Ecto neural progenitor cell (in vitro differentiated cells): ENCODE data around the gene IQGAP2.

Experiments used
- DNase-seq: peaks from one replicate; pipeline ENCODE4 v3.0.0-alpha.2; 2018; ENCODE audit warnings: low spot score

Gene IQGAP2

DNA sequence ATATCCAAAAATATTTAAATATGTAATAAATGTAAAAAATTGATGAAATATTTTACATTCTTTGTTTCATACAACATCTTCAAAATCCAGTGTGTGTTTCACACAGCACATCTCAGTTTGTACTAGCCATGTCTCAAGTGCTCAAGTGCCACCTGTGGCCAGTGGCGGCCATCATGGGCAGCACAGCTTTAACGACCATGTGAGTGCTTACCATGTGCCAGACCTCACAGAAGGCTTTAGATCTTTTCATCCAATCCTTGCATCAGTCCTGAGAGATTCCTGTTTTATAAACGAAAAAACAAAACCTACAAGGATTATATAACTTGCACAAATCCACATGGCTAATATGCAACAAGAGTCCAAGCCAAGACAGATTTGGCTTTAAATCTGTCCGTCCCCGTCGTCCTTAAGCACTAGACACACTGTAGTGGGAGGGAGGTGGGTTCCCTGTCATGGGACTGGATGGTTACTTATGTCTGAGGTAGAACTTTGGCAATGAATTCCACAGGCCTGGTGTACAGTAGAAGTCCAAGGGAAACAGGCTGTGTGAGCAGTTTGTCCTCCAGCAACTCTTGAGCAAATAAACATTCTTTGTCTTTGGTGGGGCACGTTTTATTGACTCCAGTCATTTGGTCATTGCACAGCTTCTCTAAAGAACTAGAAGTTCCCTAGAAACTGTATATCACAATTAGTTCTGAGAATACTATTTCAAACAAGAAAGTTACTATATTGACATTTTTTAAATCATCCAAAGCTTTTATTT lies 287.8 kb downstream of the IQGAP2 start:
- no peak for DNase-seq

DNA sequence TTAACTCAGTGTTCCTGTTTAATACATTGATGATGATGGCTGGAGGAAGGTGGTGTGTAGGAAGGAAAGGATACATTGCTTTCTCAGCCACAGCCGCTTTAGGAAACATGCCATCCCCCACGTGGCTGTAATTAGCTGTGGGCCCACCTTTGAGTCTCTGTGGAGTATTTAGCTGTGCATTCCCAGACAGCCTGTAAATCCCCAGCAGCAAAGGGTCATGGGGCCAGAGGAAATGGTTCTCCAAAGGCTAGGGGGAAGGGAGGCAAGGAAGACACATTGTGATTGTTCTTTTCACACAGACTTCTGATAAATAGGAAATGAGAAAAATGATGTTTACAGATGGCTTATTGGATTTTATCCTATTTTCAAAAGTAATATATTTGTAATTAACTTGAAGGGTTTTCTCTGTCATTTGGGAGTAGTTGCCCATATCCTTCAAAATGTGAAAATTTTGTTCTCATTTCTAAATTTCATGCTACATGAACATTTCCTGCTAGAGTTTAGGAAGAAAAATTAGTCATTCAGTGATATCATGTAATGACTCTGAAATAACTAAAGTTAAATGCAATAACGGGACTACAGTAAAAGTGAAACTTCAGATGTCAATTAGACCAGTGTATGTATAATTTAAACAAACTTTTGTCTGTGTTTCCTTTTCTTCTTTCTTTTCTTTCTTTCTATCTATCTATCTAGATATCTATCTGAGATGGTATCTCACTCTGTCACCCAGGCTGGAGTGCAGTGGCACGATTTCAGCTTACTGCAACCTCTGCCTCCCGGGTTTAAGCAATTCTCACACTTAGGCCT lies 288.6 kb downstream of the IQGAP2 start:
- DNase-seq: no peak

DNA sequence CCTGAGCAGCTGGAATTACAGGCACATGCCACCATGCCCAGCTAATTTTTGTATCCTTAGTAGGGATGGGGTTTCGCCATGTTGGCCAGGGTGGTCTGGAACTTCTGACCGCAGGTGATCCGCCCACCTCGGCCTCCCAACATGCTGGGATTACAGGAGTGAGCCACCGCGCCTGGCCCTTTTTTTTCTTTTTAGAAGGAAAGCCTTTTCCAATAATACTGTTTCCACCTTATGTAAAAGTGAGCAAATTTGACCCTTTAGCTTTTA lies 289.1 kb downstream of the IQGAP2 start:
- DNase-seq: no peak

DNA sequence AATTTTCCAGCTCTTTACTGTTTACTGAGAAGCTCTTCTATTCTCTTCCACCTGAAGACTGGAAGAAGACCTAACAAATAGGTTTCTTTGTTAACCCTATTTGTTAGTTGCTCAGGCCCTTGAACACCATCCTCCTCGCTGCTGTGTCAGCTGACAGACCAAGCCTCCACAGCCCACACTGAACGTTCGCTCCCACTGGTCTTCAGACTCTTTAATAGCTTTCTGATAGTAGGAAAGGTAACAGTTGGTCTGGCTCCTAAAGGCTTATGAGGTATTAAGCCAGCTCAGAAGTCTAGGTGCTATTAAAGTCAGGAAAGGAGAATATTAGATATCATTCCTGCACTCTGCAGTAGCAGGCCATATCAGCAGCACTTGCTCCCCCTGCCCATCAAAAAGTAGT lies 289.6 kb downstream of the IQGAP2 start:
- no peak for DNase-seq

DNA sequence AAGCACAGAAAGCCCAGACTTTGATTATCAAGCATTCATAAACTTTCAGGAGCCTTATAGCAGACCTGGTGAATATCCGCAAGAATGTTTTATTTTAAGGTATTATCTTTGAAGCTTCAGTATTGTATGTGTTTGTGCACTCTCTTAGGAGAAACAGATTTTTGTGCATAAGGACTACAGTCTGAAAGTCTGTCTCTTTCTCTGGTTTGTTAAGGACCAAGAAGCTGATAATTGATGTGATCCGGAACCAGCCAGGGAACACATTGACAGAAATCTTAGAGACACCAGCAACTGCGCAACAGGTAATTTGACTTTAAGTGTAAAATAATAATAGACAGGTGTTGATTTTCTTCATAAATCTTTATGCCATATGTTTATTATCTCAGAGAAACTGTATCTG lies 290.1 kb downstream of the IQGAP2 start:
- DNase-seq: no peak

DNA sequence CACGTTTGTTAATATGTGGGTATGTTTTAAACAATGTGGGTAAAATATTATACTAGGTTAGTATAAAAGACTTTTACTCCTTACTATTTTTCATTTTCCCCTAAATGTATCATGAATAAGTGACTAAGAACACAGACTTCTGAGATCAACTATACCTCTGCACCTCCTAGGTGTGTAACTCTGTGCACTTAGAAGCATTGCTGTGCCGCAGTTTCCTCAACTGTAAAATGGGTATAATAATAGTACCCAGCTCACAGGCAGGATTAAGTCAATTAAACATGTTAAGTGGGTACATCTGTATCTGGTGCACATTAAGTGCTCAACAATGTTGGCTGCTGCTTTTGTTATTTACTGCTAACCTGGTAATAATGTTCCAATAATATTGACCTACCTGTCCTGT lies 291.2 kb downstream of the IQGAP2 start:
- no peak for DNase-seq

DNA sequence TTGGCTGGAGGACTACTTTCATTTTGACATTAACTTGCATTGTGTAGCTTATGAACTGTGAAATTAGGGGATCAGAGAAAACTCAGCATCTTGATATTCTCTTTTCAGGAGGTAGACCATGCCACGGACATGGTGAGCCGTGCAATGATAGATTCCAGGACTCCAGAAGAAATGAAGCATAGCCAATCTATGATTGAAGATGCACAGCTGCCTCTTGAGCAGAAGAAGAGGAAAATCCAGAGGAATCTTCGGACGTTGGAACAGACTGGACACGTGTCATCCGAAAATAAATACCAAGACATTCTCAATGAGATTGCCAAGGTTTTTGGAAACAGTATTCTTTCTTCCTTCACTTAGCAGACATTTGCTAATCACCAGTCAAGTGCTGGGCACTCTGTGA lies 292.3 kb downstream of the IQGAP2 start:
- no peak for DNase-seq

DNA sequence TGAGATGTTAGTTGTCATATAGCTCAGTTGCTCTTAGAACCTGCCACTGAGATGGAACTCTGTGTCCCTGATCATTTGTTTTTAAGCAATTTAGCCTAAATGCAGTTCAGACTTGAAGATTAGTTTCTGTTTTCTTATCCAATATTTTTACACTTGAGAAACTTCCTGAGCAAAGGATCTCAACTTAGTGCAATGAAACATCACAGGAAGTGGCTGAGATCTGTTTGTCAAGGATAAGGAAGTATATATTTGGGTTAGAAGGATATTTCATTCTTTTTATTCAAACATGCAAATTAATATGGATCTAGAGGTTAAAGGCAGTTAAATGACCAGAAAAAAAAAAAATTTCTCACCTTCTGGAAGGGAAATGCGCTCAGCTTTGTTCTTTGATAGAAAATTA lies 293.2 kb downstream of the IQGAP2 start:
- no peak for DNase-seq

DNA sequence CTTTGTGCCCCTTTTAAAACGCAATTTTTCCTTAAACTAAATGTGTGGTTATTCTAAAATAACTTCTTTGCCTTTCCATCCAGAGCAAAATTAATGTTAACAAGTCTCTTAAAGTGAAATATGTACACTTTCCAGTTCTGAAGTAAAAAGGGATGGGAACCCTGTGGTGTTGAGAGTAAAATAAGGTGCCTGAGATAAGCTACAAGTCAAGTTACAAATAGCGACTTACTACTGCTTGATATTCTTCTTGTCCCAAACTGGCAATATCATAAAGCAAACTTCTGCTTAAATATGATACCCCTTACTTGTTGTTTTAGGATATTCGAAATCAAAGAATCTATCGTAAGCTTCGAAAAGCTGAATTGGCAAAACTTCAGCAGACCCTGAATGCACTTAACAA lies 294.6 kb downstream of the IQGAP2 start:
- no peak for DNase-seq

DNA sequence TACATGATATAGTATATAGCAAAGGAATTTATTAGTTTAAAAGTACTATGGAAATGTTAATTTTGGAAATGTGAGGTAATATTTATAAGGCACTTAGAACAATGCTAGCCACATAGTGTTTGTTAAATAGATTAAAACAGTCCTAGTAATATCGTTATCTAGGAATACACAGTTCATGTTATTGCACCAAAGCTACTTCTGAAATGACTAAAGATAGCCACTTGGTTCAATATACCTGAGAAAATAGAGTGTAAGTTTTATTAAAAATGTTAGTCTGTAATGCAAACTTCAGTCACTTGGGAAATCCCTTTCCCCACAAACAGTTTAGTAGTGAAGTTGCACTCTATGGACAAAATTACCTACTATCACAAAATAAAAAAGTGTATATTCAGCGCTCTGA lies 297.5 kb downstream of the IQGAP2 start:
- no peak for DNase-seq

DNA sequence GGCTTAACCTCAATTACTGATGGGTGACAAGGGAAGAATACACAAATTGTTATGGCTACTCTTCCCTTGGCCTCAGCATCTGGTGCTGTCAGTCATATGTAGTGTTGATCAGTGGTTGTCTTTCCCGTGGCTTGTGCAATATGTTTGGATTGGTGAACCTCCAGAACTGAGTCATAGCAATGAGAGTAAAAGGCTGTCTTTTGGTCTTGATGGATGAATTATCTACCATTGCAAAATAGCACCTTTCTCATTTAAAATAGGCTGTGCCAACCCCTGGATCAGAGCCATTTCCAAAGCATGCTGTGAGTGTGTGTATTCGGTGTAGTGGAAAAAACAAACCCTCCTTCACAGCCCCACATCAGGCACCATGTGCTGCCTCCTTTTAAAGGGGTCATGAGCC lies 298.2 kb downstream of the IQGAP2 start:
- no peak for DNase-seq

DNA sequence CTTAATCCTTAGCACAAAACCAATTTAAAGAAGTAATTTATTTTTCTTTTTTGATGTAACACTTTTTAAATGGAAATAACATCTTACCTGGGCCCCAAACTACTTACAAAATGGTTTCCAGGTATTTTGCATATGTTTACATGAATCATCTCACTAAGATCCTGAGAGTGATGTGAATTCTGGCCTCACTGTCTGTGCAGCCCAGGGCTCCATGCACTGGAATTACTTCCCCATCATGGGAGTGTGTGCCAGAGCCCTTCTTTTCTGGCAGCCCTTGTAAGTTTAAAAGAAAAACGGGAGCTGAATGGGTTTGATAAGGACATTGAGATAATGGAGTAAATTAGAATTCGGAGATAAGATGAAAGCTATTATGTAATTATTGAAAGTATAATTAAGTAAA lies 300.6 kb downstream of the IQGAP2 start:
- DNase-seq: no peak

DNA sequence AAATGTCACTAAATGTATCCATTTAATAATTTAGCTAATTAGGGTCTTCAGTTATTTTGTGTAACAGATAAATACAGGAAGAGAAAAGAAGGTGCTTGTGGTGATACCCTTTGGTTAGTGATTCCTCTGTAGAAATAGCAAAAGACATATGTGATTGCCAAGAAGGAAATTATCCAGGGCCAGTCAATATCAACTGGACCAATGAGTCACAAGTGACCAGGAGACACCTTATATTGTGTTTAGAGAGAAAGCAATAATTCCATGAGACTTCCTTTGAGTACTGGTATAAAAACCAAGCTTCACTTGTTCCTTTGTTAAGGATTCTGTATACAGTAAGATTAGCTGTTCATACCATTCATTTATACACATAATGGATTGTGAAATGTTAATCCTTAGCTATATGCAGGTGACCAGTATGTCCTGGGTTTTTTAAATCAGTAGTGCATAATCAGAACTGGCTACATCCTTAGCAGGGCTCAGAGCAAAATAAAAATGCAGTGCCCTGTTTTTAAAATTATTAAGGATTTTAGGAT lies 301.1 kb downstream of the IQGAP2 start:
- no peak for DNase-seq

DNA sequence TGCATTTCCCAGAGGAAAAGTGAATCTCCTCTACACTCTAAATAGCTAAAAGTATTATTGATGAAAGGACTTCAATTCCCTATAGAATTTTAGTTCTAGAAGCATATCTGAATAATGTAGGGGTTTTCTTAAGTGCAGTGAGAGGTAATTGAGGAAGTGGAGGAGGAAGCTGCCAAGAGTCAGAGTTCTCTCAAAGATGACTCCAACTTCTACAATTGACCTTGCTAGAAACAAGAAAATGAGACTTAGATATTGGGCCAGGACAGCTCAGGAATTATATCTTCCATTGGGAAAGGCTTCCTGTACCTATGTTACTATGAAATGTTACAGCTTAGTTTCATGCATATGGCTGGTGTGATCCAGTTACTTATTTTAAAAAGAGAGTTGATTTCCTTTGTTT lies 302.5 kb downstream of the IQGAP2 start:
- DNase-seq: no peak

DNA sequence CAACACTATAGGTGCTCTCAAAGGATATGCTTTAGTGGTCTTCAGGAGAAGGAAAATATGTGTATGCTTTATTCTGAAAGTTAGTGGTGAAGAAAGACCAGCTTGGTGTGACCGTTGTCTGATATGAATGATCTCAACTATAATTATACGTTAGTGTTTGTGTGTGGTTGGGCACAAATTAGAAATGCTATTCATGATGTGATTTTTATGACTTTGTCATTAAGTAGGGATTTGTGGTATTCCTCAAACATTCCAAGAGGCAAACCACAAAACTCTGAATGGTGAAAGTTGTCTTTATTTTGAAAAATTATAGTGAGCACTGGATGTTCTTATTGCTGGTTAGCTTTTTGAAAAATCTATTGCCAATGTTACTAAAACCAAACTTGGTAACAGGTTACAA lies 306.7 kb downstream of the IQGAP2 start:
- no peak for DNase-seq

DNA sequence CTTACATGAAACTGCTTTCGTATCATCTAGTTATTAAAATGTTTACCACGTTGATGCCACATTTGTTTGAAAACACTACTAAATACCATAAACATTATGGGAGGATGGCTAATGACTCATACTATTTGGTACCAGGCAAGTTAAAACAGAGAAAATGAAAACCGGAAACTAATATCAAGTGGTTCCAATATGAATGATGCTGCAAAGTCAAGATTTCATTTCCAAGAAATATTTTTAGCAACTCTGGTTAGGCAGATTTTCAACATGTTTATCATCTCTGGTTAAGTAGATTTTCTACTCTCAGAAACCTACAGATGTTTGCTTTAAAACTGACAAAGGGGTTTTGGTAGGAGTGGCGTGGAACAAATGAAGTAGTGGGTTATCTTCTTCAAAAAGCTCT lies 307.9 kb downstream of the IQGAP2 start:
- DNase-seq: no peak

DNA sequence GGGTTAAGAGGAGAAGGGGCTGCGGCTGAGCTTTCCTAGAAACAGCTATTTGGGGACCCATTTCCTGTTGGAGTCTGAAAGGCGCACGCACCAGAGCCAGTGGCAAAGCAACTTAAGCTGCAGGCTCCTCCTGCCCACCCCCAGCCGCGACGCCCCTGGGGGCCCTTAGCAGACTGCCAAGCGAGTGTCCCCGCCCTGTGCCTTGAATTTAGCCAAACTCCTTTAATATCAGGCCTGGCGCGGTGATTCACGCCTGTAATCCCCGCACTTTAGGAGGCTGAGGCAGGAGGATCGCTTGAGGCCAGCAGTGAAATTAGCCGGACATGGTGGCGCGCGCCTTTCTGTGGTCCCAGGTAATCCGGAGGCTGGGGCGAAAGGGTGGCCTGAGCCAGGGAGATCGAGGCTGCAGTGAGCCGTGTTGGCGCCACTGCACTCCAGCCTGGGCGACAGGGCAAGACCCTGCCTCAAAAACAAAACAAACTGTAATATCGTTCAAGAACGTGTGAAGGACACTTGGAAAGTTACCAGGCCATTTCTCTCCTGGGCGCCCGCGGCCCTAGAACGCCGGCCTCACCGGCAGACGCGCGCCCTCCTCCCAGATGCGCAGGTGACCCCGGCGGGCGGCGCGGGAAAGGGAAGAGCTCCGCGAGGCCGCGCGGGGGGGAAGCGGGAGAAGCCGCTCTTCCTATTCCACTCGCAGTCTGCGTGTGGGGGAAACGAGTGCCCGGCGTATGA lies 311.8 kb downstream of the IQGAP2 start:
- peak; percentile 55 for DNase-seq

DNA sequence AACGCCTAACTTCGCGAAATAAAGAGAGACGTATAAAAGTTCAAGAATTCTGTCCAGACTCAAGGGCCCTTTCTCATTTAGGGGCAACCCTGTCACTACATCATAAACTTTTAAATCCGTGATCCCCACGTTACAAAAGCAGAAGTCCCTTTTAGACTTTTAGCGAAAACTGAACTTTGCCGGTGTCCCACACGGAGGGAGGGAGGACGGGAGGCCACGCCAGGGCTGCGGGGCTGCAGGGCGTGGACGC lies 312.3 kb downstream of the IQGAP2 start:
- no peak for DNase-seq

DNA sequence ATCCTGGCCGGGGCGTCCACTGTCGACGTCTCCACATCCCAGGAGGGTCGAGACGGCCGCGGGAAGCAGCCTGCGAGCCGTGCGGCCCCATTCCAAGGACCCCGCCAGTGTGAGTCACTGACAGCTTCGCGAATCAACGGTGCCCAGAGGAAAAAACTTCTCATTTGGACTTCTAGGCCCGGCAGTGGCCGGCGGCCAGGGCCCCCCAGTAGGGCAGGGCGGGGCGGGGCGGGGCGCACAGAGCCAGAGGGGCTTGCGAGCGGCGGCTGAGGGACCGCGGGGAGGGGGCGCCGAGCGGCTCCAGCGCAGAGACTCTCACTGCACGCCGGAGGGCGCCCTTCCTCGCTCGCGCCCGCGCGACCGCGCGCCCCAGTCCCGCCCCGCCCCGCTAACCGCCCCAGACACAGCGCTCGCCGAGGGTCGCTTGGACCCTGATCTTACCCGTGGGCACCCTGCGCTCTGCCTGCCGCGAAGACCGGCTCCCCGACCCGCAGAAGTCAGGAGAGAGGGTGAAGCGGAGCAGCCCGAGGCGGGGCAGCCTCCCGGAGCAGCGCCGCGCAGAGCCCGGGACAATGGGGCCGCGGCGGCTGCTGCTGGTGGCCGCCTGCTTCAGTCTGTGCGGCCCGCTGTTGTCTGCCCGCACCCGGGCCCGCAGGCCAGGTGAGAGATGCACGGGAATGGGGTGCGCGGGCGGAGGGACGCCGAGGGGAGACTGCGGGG lies 312.8 kb downstream of the IQGAP2 start, which contains the start of gene F2R:
Gene F2R, plus strand, starts transcription at position 391 of the 720 bp plus-strand sequence. Its CDS starts 182 bp downstream, at position 573.
- peak; percentile 89 for DNase-seq

DNA sequence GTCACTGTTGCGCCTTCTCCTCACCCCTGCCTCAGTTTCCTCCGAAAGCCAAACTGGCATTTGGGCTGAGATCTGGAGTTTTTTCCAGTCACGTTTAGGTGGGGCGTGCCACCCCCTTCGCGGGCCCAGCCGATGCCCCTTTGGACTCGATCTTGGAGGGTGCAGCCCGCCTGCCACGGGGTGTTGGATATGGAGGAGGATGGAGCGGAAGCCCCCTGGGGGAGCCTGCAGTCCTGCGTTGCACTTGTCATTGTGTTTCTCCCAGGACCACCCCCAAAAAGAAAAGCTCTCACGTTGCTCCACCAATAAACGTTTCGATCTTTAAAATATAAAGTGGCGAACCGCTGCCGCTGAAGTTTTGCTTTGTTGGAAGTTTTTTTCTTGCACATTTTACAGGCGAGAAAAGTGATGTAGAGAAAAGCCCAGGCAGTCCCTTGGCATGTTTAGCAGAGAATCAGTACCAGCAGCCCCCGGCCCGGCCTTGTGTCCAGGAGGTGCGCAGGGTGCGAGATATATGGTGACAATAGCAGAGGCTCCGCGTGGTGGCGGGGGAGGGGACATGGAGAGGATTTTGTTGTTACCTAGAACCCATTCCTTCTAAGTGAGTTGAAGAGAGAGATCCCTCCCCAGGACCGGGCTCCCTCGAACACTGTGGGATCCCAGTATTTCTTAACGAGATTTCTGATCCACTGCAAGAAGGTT lies 313.5 kb downstream of the IQGAP2 start:
- DNase-seq: peak; percentile 61

DNA sequence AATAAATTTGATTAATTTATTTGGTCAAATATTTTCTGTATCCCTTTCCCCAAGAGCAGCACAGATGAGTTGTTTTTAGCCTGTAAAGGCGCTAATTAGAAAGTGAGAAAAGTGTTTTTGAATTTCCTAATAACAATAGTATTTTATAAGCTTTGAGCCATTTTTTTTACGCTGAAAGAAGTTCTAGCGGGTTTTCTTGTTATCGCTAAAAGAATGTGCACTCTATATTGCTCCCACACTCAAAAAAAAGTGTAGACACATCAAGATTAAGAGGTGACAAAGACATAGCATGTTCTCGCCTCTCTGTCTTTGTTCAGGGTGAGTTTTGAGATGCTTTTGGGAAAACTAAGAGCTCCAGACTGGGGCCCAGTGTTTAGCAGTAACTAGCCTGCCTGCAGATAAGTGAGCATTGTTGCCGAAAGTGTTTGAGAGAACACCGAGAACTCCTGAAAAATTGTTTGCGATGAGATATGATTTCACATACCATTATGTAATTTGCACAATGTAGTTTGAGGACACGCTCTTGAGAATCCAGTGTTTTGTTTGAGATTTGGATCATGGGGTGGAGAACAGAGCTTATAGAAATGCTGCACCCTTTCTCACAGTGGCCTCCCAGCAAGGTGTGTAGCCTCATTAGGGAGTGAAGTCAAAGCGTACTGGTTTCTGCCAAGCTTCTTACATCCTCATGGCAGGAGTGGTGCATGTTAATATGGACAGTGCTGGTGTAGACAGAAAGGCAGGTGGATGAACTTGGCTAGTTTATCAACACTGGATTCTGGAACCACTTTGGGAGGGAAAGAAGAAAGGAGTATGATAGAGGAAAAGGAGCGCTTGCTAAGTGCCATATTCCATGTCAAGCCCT lies 314.4 kb downstream of the IQGAP2 start:
- no peak for DNase-seq
